Endothelial cell of umbilical vein (primary cell): Measurements from ENCODE around the gene CCNG2. TPM values are rescaled to one million over a fixed set of nuclear protein-coding genes. Genes with fewer than 3 reads are reported as not detected.

Experiments
- BruUV-seq: library from RNA; stranded (reverse); fragments of 400-500 nt; replicated peaks from 2 replicates; lab custom pipeline; 2021; lab: Mats Ljungman, UMichigan
- CTCF ChIA-PET: fragments of 300-600, 350-600 bp; sonication (Branson Sonifier 250); formaldehyde crosslinking; loops from one replicate; lab custom pipeline; 2021; ENCODE audit warnings: antibody characterized with exemption, inconsistent platforms; lab: Charles Lee
- POLR2A ChIA-PET: fragments of 300-600, 350-600 bp; sonication (Branson Sonifier 250); formaldehyde crosslinking; loops from one replicate; lab custom pipeline; 2021; ENCODE audit warnings: antibody characterized with exemption, inconsistent platforms; lab: Charles Lee
- DNase-seq: peaks from one replicate; pipeline ENCODE4 v3.0.0-alpha.2; 2011; ENCODE audit warnings: low read depth, low spot score
- FAIRE-seq: peaks from 2 replicates; lab custom pipeline; 2011; peaks lifted over from hg19 to GRCh38; lab: Jason Lieb, UNC
- H2AFZ ChIP-seq: 2 replicates; pipeline ENCODE4 v1.6.0; 2012; ENCODE audit warnings: low read depth, low read length, control low read depth, inconsistent platforms
- H3K27ac ChIP-seq: 2 replicates; pipeline ENCODE4 v1.5.1; 2011; ENCODE audit warnings: low read depth, mild to moderate bottlenecking, control low read depth, low read length, moderate library complexity; ENCODE audit not compliant: insufficient read depth
- H3K27me3 ChIP-seq, 2 experiments: 2 replicates each; pipeline versions ENCODE4 v1.6.0 to v1.6.1; 2011; ENCODE audit warnings: low read length in 2 of 2, mixed read lengths in 1 of 2; ENCODE audit not compliant: control insufficient read depth in 2 of 2, insufficient read depth in 2 of 2
- H3K36me3 ChIP-seq, 2 experiments: 2 replicates in 1 of 2; 3 replicates in 1 of 2; pipeline ENCODE4 v1.5.1; 2011; ENCODE audit warnings: low read length in 2 of 2, mild to moderate bottlenecking in 1 of 2, moderate library complexity in 1 of 2; ENCODE audit not compliant: control insufficient read depth in 2 of 2, insufficient read depth in 2 of 2; ENCODE audit errors: extremely low read depth in 1 of 2
- H3K4me1 ChIP-seq: 3 replicates; pipeline ENCODE4 v1.5.1; 2011; ENCODE audit warnings: mild to moderate bottlenecking, low read length; ENCODE audit not compliant: control insufficient read depth, insufficient read depth; ENCODE audit errors: extremely low read depth
- H3K4me2 ChIP-seq: 2 replicates; pipeline ENCODE4 v1.6.1; 2011; ENCODE audit warnings: low read length, control low read depth, mixed read lengths; ENCODE audit not compliant: insufficient read depth
- H3K4me3 ChIP-seq, 3 experiments: fragments of 200-600 bp in 1 of 3; sonication (generic), shearing (Covaris generic) in 1 of 3; replicated peaks in 1 of 3; 2 replicates each; pipeline ENCODE4 v1.5.1; 2011 to 2016; ENCODE audit warnings: control low read depth in 3 of 3, low read length in 3 of 3, mild to moderate bottlenecking in 2 of 3, inconsistent platforms in 1 of 3, low read depth in 1 of 3, moderate library complexity in 1 of 3; ENCODE audit not compliant: insufficient read depth in 1 of 3
- H3K79me2 ChIP-seq: 2 replicates; pipeline ENCODE4 v1.6.0; 2012; ENCODE audit warnings: low read length, inconsistent platforms; ENCODE audit not compliant: control insufficient read depth, insufficient read depth
- H3K9ac ChIP-seq: replicated peaks from 2 replicates; pipeline ENCODE3; 2011; ENCODE audit warnings: low read length, control low read depth; ENCODE audit not compliant: insufficient read depth; ENCODE audit errors: extremely low read depth
- H3K9me1 ChIP-seq: replicated peaks from 3 replicates; pipeline ENCODE4 v1.6.0; 2011; ENCODE audit warnings: mild to moderate bottlenecking, low read length; ENCODE audit not compliant: control insufficient read depth, insufficient read depth; ENCODE audit errors: extremely low read depth
- H3K9me3 ChIP-seq: replicated peaks from 2 replicates; pipeline ENCODE4 v1.5.1; 2012; ENCODE audit warnings: low read length, inconsistent platforms; ENCODE audit not compliant: control insufficient read depth, insufficient read depth
- H4K20me1 ChIP-seq: replicated peaks from 2 replicates; pipeline ENCODE3; 2011; ENCODE audit warnings: mild to moderate bottlenecking, low read length; ENCODE audit not compliant: control insufficient read depth, insufficient read depth; ENCODE audit errors: extremely low read depth
- EZH2 ChIP-seq: IDR thresholded peaks from 2 replicates; pipeline ENCODE4 v1.6.1; 2012; ENCODE audit warnings: borderline replicate concordance, low read depth, mild to moderate bottlenecking, moderate library complexity, low read length, inconsistent platforms; ENCODE audit not compliant: severe bottlenecking
- FOS ChIP-seq: IDR thresholded peaks from 2 replicates; pipeline ENCODE4 v1.6.1; 2011; ENCODE audit warnings: mild to moderate bottlenecking, low read length, moderate library complexity, borderline replicate concordance; ENCODE audit not compliant: insufficient read depth
- GATA2 ChIP-seq: IDR thresholded peaks from 2 replicates; pipeline ENCODE4 v1.7.0; 2011; ENCODE audit warnings: low read depth, mild to moderate bottlenecking, moderate library complexity, mixed read lengths, low read length; ENCODE audit not compliant: insufficient read length, insufficient read depth
- JUN ChIP-seq: IDR thresholded peaks from 2 replicates; pipeline ENCODE4 v1.6.1; 2011; ENCODE audit warnings: borderline replicate concordance, low read depth; ENCODE audit not compliant: insufficient read length, insufficient read depth
- MYC ChIP-seq: IDR thresholded peaks from one replicate; pipeline ENCODE4 v1.6.1; 2011; ENCODE audit warnings: mild to moderate bottlenecking, low read depth, low read length
- POLR2A ChIP-seq: IDR thresholded peaks from 2 replicates; pipeline ENCODE4 v1.6.1; 2012; ENCODE audit warnings: low read depth, mild to moderate bottlenecking, control low read depth, low read length
- POLR2AphosphoS5 ChIP-seq: IDR thresholded peaks from 2 replicates; pipeline ENCODE4 v1.6.1; 2012; ENCODE audit warnings: low read depth, mild to moderate bottlenecking, control low read depth, low read length, moderate library complexity; ENCODE audit not compliant: insufficient read depth
- dilution Hi-C: fragments of 300-500 bp; cut with MboI; formaldehyde crosslinking; loops from one replicate; pipeline ENCODE4 v1.15.0; 2019; ENCODE audit warnings: low sequenced_read_pairs; ENCODE audit not compliant: extremely low pct_ligation_motif_present
- intact Hi-C: fragments of 100-400 bp; cut with micrococcal nuclease; formaldehyde crosslinking; loops from one replicate; pipeline ENCODE4 v1.10.0; 2022
- polyA plus RNA-seq, 4 experiments: library from polyadenylated mRNA; depleted of rRNA in 3 of 4; stranded (reverse) in 3 of 4; unstranded in 1 of 4; fragments of >200 nt; gene quantifications; 2 replicates each; pipeline versions ENCODE4 v1.2.1 to v1.2.3, GENCODE V29; 2011 to 2012; ENCODE audit warnings: missing spikeins in 1 of 4
- total RNA-seq: library from RNA; stranded (reverse); gene quantifications from 2 replicates; pipeline ENCODE4 v1.2.3, GENCODE V29; 2021
- TF ChIP-seq, protein P1 (sequence below), 2 donors: IDR thresholded peaks; 1 replicate in 1 of 2; 2 replicates in 1 of 2; pipeline ENCODE4 v1.5.1; 2011; ENCODE audit warnings: low read length in 2 of 2, mild to moderate bottlenecking in 2 of 2, moderate library complexity in 2 of 2, control low read depth in 1 of 2, inconsistent platforms in 1 of 2, low read depth in 1 of 2; ENCODE audit not compliant: insufficient read depth in 1 of 2; ENCODE audit errors: extremely low read depth in 1 of 2
- TF ChIP-seq, protein P2 (sequence below): IDR thresholded peaks from 2 replicates; pipeline ENCODE4 v1.6.1; 2011; ENCODE audit not compliant: insufficient read depth, insufficient read length

The CCNG2 gene
- total and polyA plus RNA-seq, 2 donors (not counting 3 experiments of a cell fraction or from before 2014, with no cell fraction given) = 7.9 to 28.3 TPM

DNA sequence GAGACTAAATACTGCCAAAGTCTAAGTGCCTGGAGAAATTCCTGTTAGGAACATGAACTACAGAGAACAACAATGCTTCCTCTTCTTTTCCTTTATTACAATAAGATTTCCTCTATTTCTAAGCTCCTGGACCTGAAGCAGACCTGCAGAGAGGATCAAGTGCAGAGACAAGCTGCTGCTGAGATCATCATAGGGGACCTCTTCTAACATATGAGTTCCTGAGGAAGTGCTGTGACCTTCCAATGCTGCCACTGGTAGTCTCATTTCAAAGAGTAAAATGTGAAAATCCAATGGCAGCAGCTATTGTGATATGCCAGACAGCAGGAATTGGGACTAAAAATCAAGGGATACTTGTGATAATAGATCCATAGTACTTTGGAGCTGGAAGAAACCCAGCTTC lies 28.0 kb downstream of the CCNG2 start:
- POLR2A ChIA-PET = no interaction called here
- BruUV-seq = no TSS peak
- intact Hi-C loops = no loop called here
- H3K9me1 ChIP-seq = no peaks in the 10 kb centered on the region
- no peak overlapping the region for H3K27ac ChIP-seq
- no peaks in the 10 kb centered on the region for H3K4me1 ChIP-seq
- no peak overlapping the region for H2AFZ ChIP-seq
- dilution Hi-C loops = no loop called here
- H3K9me3 ChIP-seq = no peaks in the 10 kb centered on the region
- CTCF ChIA-PET = interaction anchor here (1.1 to 1.4 kb wide), 2 partner anchors 18 to 87 kb away, joined by 3 to 6 read pairs; no protein-coding TSS in a partner anchor
- no peak for TF ChIP-seq JUN
- no peak for TF ChIP-seq MYC
- TF ChIP-seq, protein P1, sequence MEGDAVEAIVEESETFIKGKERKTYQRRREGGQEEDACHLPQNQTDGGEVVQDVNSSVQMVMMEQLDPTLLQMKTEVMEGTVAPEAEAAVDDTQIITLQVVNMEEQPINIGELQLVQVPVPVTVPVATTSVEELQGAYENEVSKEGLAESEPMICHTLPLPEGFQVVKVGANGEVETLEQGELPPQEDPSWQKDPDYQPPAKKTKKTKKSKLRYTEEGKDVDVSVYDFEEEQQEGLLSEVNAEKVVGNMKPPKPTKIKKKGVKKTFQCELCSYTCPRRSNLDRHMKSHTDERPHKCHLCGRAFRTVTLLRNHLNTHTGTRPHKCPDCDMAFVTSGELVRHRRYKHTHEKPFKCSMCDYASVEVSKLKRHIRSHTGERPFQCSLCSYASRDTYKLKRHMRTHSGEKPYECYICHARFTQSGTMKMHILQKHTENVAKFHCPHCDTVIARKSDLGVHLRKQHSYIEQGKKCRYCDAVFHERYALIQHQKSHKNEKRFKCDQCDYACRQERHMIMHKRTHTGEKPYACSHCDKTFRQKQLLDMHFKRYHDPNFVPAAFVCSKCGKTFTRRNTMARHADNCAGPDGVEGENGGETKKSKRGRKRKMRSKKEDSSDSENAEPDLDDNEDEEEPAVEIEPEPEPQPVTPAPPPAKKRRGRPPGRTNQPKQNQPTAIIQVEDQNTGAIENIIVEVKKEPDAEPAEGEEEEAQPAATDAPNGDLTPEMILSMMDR (IDR thresholded peaks at IDR 0.05; ENCODE audit: extremely low read depth in 1 of 2, insufficient read depth in 1 of 2, low read depth in 1 of 2, low read length in 2 of 2) = no peak
- TF ChIP-seq EZH2 = no peak
- TF ChIP-seq, protein P2, sequence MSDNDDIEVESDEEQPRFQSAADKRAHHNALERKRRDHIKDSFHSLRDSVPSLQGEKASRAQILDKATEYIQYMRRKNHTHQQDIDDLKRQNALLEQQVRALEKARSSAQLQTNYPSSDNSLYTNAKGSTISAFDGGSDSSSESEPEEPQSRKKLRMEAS = no peak
- TF ChIP-seq POLR2AphosphoS5 = no peak
- no peak for TF ChIP-seq GATA2
- no peak for TF ChIP-seq FOS
- no peak for TF ChIP-seq POLR2A
- H3K27me3 ChIP-seq = peaks cover 23 to 53% of the 10 kb centered on the region in 2 experiments
- DNase-seq (no peak), FAIRE-seq (no peak)
- H3K79me2 ChIP-seq = no peaks in the 10 kb centered on the region
- H4K20me1 ChIP-seq = no peaks in the 10 kb centered on the region
- no peaks in the 10 kb centered on the region for H3K36me3 ChIP-seq
- H3K9ac ChIP-seq = no peak overlapping the region
- no peak overlapping the region for H3K4me2 ChIP-seq
- H3K4me3 ChIP-seq = no peak overlapping the region
